ENCODE measurements around the gene KLRF1.

The KLRF1 gene

GRCh38 chr12:9827209-9827888 is at the start of gene KLRF1:
KLRF1 (plus strand) TSS chr12:9827481; CDS start chr12:9827545, 64 bp downstream.
- DNase-seq, result no peak

- DNase-seq, result no peak
These were observed 48.1 kb upstream of the KLRF1 start for GRCh38 chr12:9779209-9779608.

GRCh38 chr12:9781360-9781759 is 45.9 kb upstream of the KLRF1 start:
- no peak for DNase-seq

- DNase-seq, result no peak
These were observed 44.5 kb upstream of the KLRF1 start for GRCh38 chr12:9782547-9783382.

- no peak for DNase-seq
These were observed 43.0 kb upstream of the KLRF1 start for GRCh38 chr12:9784326-9784725.

GRCh38 chr12:9784816-9785215 is 42.5 kb upstream of the KLRF1 start:
- DNase-seq, result no peak

- no peak for DNase-seq
These were observed 40.3 kb upstream of the KLRF1 start for GRCh38 chr12:9786726-9787717.

- DNase-seq, result no peak
These were observed 34.9 kb upstream of the KLRF1 start for GRCh38 chr12:9792185-9792900.

- no peak for DNase-seq
These were observed 34.2 kb upstream of the KLRF1 start for GRCh38 chr12:9792961-9793617.

- no peak for DNase-seq
These were observed 33.4 kb upstream of the KLRF1 start for GRCh38 chr12:9793779-9794395.

GRCh38 chr12:9794484-9795093 is 32.7 kb upstream of the KLRF1 start:
- DNase-seq, result no peak

GRCh38 chr12:9795945-9796344 is 31.3 kb upstream of the KLRF1 start:
- no peak for DNase-seq

- no peak for DNase-seq
These were observed 30.9 kb upstream of the KLRF1 start for GRCh38 chr12:9796346-9796745.

- no peak for DNase-seq
These were observed 30.3 kb upstream of the KLRF1 start for GRCh38 chr12:9796971-9797370.

GRCh38 chr12:9797722-9798619 is 29.3 kb upstream of the KLRF1 start:
- DNase-seq, result no peak

- DNase-seq, result no peak
These were observed 27.3 kb upstream of the KLRF1 start for GRCh38 chr12:9799961-9800360.

- no peak for DNase-seq
These were observed 21.4 kb upstream of the KLRF1 start for GRCh38 chr12:9805883-9806282.

GRCh38 chr12:9806714-9807113 is 20.6 kb upstream of the KLRF1 start:
- DNase-seq, result no peak

- no peak for DNase-seq
These were observed 18.8 kb upstream of the KLRF1 start for GRCh38 chr12:9808504-9808903.

GRCh38 chr12:9809338-9809737 is 17.9 kb upstream of the KLRF1 start:
- no peak for DNase-seq
